Fibroblast of upper back skin (primary cell): Measurements from ENCODE around the gene TEX9.
"Not testable (repeated sequence)": the region's sequence is repeated elsewhere in the genome, so short reads cannot be mapped to it uniquely, and the experiment has no call there.

ENCODE experiments used
- DNase-seq: peaks from one replicate; pipeline ENCODE4 v3.0.0-alpha.2; 2013

TEX9 gene

GRCh38 chr15:56365075-56365711 is at the start of gene TEX9:
Gene TEX9 (plus strand): TSS chr15:56365426. CDS start chr15:56365451, 25 bp downstream.
- DNase-seq = peak; percentile 85

GRCh38 chr15:56316561-56316960 is 48.7 kb upstream of the TEX9 start:
- DNase-seq = not testable (repeated sequence)

DNA sequence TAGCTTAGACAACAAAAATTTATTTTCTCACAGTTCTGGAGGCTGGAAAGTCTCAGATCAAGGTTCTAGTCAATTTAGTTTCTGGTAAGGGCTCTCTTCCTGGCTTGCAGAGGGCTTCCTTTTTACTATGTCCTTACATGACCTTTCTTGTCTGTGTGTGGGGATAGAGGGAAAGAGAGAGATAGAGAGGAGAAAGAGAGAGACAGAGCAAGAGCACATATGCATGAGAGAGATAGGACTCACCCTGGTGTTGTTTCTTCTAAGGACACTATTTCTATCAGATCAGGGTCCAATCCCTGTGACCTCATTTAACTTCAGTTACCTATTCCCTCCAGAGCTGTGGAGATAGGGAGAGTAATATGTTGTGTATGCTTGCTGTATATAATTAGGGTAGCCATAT is 44.9 kb upstream of the TEX9 start:
- no peak for DNase-seq

- DNase-seq = no peak
Observed at GRCh38 chr15:56320861-56321260, 44.4 kb upstream of the TEX9 start.

- DNase-seq = no peak
Observed at GRCh38 chr15:56322444-56322843, 42.8 kb upstream of the TEX9 start.

GRCh38 chr15:56323435-56323834 is 41.8 kb upstream of the TEX9 start:
- DNase-seq = no peak

GRCh38 chr15:56325186-56325585 is 40.0 kb upstream of the TEX9 start:
- peak; percentile 21 for DNase-seq

GRCh38 chr15:56327721-56328502 is 37.3 kb upstream of the TEX9 start:
- peak; percentile 8 for DNase-seq

GRCh38 chr15:56337084-56337725 is 28.0 kb upstream of the TEX9 start:
- no peak for DNase-seq

DNA sequence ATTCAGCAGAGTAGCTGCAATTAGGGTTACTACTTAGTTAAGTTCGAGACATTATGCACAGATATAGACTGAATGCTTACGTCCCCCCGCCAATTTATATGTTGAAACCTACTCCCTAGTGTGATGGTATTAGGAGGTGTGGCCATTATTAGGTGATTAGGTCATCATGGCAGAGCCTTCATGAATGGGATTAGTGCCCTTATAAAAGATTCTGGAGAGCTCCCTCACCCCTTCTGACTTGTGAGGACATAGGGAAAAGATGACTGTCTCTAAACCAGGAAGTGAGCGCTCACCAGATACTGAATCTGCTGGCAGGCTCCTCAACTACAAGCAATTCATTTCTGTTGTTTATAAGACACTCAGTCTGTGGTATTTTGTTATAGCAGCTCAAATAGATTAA is 25.6 kb upstream of the TEX9 start:
- no peak for DNase-seq

DNA sequence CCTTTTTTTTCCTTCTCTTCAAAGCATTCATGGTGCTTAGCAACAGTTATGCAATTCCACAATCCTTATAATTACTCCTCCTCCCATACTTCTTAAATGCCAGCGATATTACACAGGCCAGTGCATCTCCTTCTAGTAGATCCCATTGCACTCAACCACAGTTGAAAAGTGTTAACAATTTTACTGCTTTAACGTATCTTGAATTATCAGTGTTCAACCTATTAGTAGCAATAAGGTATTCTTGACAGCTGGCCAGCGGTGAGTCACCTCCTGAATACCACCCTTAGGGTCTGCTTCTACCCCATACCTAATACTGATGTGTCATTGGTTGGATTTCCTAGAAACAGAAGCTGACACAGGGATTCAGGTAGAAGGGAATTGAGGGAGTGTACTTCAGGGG is 24.0 kb upstream of the TEX9 start:
- peak; percentile 2 for DNase-seq

GRCh38 chr15:56342653-56343052 is 22.6 kb upstream of the TEX9 start:
- DNase-seq = peak; percentile 38

GRCh38 chr15:56343879-56344278 is 21.3 kb upstream of the TEX9 start:
- DNase-seq = no peak

DNA sequence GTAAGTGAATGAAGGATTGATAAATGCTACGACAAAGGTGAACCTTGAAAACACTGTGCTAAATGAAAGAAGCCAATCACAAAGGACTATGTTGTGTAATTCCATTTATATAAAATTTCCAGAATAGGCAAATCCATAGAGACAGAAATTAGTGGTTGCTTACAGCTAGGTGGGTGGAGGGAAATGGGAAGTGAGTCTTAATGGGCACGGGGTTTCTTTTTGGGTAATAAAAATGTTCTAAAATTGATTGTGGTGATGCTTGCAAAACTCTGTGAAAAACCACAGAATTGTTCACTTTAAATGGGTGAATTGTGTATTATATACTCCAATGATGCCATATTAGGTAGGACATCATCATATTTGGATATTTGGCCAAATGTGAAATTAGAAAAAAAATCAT is 20.9 kb upstream of the TEX9 start:
- DNase-seq = no peak

DNA sequence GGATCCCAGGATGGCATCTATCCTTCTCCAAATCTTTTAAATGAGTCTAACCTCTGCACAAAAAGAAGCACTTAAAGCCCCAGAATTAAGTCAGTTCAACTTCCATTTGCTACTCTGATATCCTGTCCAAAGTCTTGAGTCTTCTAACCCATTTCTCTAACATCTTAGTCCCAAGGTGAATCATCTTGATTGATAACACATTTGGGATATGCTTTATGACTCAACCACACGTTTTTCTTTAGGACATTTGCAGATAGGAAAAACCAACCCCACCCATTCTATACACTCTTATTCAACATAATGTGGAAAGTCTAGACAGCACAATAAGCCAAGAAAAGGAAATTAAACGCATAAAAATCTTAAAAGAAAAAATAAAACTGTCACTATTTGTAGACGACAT is 18.8 kb upstream of the TEX9 start:
- no peak for DNase-seq

DNA sequence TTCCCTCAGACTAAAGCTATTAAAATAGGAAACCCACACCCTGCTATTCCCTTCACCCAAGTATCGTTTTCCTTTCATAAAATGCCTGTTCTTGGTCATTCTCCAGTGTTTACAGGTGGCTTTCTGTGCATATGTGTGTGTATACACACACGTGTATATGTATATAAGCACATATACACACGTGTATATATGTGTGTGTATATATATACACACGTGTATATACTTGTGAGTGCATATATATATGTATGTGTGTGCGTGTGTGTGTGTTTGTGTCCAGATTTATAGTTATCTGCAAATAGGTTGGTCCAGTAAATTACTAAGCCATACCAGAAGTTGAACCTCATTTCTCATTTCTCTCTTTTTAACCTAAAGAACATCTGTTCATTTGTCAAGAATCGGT is 15.7 kb upstream of the TEX9 start:
- no peak for DNase-seq

GRCh38 chr15:56351353-56351752 is 13.9 kb upstream of the TEX9 start:
- no peak for DNase-seq

- DNase-seq = no peak
Observed at GRCh38 chr15:56351957-56352506, 13.2 kb upstream of the TEX9 start.

DNA sequence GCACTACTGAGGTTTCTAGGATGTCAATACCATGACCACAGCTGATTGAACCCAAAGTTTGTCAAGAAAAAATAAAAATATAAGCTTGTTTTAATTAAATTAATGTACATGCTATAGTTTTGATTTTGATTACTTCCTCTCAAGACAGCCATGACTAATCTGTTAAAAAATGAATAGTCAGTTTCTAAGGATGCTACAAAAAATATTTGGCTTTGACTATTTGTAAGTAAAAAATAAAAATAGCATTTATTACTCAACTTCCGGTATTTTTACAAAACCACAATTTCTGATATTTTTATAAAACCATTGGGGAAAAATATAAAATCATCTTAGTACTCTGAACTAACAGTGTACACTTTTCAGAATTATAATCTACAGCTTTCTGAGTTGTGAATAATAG is 12.1 kb upstream of the TEX9 start:
- no peak for DNase-seq

DNA sequence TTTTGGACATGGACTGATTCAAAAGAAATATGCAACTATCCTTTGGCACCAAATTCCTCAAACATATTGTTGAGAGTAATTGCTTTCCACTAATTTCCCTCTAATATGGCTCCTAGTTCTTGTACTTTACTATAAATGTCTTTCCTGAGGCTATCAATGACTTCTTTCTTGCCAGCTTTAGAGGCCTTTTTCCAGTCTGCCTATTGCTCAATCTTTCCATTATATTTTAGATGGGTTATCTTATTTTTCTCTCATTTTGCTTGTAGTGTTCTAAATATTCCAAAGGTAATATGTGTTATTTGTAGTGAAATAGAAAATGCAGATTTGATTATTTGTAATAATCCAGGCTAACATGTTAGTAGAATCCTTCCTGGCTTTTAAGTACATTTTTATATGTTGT is 11.5 kb upstream of the TEX9 start:
- no peak for DNase-seq

GRCh38 chr15:56356616-56357015 is 8.6 kb upstream of the TEX9 start:
- DNase-seq = peak; percentile 55

- no peak for DNase-seq
Observed at GRCh38 chr15:56358604-56359003, 6.6 kb upstream of the TEX9 start.

DNA sequence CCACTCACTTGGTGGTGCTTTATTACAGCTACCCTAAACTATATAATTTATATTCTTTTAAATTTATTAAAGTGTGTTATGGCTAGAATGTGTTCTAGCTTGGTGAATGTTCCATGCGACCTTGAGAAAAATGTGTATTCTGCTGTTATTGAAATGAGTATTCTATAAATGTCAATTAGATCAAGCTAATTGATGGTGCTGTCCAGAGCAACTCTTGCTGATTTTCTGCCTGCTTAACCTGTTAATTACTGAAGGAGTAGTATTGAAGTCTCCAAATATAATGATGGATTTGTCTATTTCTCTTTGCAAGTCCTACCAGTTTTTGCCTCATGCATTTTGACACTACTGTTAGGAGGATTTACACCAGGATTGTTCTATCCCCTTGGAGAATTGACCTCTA is 3.2 kb upstream of the TEX9 start:
- DNase-seq = no peak

DNA sequence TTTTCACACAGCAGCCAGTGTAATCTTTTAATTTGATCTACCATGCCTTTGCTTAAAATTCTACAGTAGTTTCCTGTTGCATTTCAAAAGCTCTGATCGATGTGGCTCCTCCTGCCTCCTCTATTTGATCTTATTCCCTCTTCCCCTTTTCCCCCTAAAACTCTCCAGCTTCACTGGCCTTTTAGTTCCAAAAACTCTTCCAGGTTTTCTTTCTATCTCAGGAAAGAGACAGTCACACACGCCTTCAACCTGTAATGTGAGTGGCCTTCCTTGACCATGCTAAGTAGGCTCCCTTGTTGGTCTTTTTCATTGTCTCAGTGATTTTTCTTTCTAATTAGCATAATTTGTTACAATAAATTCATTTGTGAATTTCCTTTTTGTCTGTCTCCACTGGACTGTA is 985 bp downstream of the TEX9 start:
- no peak for DNase-seq
